Keratinocyte (primary cell): Measurements from ENCODE around the gene IFI16.

ENCODE experiments used
- CTCF ChIP-seq, 3 experiments: IDR thresholded peaks in 1 of 3; conservative IDR thresholded peaks in 1 of 3; optimal IDR thresholded peaks in 1 of 3; 2 replicates in 2 of 3; 3 replicates in 1 of 3; pipeline versions ENCODE3 to v1.5.1; 2011; ENCODE audit warnings: low read length in 3 of 3, mild to moderate bottlenecking in 3 of 3, moderate library complexity in 2 of 3, control low read depth in 1 of 3, inconsistent platforms in 1 of 3; ENCODE audit not compliant: insufficient read depth in 2 of 3; ENCODE audit errors: extremely low read depth in 1 of 3
- EZH2 ChIP-seq: IDR thresholded peaks from one replicate; pipeline ENCODE4 v1.6.1; 2012; ENCODE audit warnings: inconsistent platforms, mild to moderate bottlenecking, low read length, moderate library complexity

- TF ChIP-seq CTCF (optimal IDR thresholded peaks at IDR 0.05 in 1 of 3, IDR thresholded peaks at IDR 0.05 in 1 of 3, conservative IDR thresholded peaks at IDR 0.05 in 1 of 3; ENCODE audit: extremely low read depth in 1 of 3, insufficient read depth in 2 of 3, low read length in 3 of 3), result no peak
- no peak for TF ChIP-seq EZH2
Measured at GRCh38 chr1:158989424-158989823, 20.3 kb upstream of the IFI16 start.
